Measurements from ENCODE around the gene PSMD2. TPM values are rescaled to one million over a fixed set of nuclear protein-coding genes. Genes with fewer than 3 reads are reported as not detected.
"Not testable (repeated sequence)": the region's sequence is repeated elsewhere in the genome, so short reads cannot be mapped to it uniquely, and the experiment has no call there.

Gene PSMD2
- total RNA-seq, 2 experiments from 2014 or later, result 309 to 314 TPM

DNA sequence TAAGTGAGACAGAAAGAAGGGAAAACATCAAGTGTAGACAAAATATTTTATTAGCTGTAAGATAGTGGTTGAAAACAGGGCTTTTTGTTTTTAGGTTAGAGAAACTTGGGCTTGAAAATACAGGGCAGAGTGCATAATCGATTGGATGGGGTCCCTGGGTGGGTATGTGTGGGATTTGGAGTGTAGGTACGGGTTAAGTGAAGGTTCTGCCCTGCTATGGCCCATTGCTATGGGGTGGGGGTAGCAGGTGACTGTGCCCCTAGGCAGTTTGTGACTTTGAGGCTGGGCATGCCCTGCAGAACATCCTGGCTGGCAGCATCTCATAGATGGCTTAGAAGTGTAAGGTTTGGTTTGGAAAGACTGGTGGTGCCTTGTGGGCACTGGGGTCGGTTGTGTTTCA, 34.7 kb downstream of the PSMD2 start:
- CTCF ChIA-PET, result no interaction called here
- POLR2A ChIA-PET, result no interaction called here

DNA sequence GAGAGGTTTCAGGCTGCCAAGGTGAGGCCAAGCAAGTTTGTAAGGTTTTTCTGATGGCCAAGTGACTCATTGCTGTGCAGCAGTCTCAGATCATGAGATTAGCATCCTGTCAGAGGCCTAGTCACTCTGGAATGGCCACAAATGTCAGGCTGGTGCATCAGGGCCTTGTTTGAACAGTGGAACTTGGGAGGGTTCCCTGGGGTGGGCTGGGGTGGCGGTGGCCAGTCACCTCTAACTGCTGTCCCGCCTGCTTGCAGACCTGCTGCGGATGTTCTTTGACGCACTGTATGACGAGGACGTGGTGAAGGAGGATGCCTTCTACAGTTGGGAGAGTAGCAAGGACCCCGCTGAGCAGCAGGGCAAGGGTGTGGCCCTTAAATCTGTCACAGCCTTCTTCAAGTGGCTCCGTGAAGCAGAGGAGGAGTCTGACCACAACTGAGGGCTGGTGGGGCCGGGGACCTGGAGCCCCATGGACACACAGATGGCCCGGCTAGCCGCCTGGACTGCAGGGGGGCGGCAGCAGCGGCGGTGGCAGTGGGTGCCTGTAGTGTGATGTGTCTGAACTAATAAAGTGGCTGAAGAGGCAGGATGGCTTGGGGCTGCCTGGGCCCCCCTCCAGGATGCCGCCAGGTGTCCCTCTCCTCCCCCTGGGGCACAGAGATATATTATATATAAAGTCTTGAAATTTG, 35.6 kb downstream of the PSMD2 start:
- CTCF ChIA-PET, result no interaction called here

DNA sequence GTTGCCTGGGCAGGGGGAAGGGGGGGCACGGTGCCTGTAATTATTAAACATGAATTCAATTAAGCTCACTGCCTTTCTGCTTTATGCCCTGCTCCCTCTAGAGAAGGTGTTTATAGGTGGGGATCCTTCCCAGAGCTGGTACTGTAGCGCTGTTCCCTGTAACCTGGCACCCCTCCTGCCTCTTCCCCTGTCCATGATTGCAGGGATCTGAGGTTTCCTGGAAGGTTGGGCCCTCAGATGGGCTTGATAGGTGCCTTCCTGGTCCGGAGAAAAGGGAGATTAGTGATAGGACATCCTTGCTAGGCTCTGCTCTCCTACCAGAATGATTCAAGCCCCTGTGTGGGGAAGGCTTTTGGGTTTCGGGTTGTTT, 36.2 kb downstream of the PSMD2 start:
- ChIA-PET CTCF (no interaction called here), POLR2A (interaction anchor here (0.9 kb wide), 1 partner anchor 18 kb away, joined by 3 read pairs; no protein-coding TSS in a partner anchor)

More for the DNA sequence above, 35.6 kb downstream of the PSMD2 start:
- POLR2A ChIA-PET, result interaction anchor here (0.9 kb wide), 1 partner anchor 19 kb away, joined by 3 read pairs; no protein-coding TSS in a partner anchor

DNA sequence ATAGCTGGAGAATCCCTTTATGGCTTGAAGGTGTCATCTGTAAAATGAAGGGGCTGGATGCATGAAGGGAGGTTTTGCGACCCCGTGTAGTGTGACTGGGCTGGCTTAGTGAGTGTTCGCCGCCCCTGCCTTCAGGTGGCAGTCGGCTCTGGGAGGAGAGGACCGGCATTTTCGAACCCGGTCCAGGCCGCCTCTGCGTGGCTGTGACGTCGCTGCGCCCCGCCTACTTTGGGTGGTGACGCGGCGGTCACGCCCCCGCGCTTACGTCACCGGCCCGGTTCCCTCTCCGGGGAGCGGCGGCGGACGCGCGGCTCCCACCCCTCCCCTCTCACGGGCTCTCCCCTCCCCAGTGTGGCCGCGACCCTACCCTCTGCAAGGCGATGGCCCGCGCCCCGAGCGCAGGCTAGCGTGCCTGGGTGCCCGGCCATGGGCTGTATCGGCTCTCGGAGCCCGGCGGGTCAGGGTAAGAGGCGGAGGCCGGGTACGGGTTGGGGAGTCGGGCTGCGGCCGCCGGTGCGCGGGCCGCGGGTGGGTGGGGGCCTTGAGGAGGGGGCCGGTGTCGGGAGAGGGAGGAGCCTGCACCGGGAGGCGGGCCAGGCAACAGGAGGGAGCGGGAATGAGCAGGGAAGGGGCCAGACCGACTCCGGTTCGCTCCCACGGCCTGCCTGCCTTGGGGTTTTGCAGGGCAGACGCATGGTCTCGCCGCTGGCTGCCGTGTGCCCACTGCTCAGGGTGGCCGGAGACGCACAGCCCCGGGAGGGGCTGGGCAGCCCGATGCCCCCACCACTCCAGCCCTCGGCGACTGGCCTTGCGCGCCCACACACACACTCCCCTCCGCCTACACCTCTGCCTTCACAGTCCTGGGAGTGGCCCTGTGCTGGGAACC, 36.9 kb downstream of the PSMD2 start:
- POLR2A ChIA-PET, result interaction anchor here (0.9 kb wide), 1 partner anchor 18 kb away, joined by 3 read pairs; no protein-coding TSS in a partner anchor
- CTCF ChIA-PET, result no interaction called here

DNA sequence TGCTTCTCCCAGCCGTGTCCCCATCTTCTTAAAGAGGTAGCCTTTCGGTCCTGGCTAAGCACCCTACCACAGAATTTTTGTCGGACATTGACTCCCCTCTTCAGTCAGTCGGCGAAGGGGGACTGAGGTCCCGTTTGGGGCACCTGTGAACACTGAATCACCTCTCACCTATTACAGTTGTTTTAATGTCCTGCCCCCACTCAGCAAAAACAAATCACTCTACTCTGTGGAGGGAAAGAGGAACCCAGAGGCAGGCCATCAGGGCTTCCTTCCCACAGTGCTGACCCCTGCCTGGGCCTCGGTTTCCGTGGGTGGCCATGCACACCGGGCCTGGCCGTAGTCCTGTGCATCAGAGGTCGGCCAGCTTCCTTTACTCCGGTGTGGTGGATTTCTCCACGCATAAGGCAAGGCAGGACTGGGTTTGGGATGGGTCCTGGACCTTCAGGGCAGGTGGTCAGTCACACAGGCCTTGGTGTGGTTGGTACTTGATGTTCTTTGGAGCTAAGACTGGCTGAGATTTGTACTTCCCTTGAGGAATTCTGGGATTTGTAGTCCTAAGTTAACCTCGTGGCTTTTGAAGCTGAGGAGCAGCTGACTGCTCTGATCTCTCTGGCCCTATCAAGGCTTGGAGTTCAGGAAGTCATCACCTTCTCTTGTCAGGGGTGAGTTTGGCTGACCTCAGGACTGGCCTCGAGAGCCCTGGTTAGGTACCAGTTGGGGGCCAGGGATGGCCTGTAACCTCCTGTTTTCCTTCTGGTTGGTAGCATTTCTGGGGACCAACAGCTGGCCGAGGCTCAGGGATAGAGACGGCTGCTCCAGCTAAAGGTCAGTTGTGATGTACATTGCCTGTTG, 37.7 kb downstream of the PSMD2 start:
- ChIA-PET POLR2A (interaction anchor here (0.6 to 0.7 kb wide), 2 partner anchors 27 to 163 kb away, joined by 3 read pairs; no protein-coding TSS in a partner anchor), CTCF (interaction anchor here (2.1 kb wide), 1 partner anchor 109 kb away, joined by 6 read pairs; no protein-coding TSS in a partner anchor)

DNA sequence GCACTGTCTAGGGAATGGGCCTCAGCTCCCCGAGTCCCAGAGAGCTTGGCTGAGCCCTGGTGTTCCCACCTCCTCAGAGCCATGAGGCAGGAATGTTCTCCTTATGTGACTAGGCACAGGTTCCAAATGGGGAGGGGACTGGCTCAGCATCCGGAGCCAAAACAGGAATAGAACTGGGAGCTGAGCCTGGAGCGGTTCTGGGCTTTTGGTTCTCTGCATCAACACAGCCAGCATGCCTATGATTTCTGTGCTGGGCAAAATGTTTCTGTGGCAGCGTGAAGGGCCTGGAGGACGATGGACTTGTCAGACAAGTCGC, 38.3 kb downstream of the PSMD2 start, which contains the start of gene FAM131A:
FAM131A (plus strand) TSS at position 202 of the 316 bp plus-strand sequence; CDS start at position 233, 31 bp downstream.
- ChIA-PET POLR2A (interaction anchor here (0.6 to 0.7 kb wide), 2 partner anchors 26 to 163 kb away, joined by 3 read pairs; no protein-coding TSS in a partner anchor), CTCF (interaction anchor here (2.1 kb wide), 1 partner anchor 110 kb away, joined by 6 read pairs; no protein-coding TSS in a partner anchor)

DNA sequence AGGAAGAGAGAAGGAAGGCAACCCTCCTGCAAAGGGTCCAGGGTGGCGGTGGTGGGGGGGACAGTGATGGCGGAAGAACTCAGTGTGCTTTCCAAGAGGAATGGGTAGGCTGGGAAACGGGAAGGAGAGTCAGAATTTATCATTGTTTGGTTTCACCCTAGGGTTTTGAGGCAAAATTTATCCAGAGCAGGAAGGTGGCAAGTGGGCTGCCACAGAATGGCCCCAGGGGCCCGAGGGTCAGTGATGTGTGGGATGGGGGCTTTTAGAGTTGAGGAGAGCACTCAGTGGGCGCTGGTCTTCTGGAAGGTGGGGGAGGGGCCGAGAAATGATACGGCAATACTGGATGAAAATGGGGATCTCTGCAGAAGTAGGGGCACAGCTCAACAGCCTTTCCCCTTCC, 38.9 kb downstream of the PSMD2 start:
- ChIA-PET CTCF (interaction anchor here (0.9 to 2.1 kb wide), 3 partner anchors 16 to 163 kb away, joined by 3 to 6 read pairs (median 3); no protein-coding TSS in a partner anchor), POLR2A (no interaction called here)

DNA sequence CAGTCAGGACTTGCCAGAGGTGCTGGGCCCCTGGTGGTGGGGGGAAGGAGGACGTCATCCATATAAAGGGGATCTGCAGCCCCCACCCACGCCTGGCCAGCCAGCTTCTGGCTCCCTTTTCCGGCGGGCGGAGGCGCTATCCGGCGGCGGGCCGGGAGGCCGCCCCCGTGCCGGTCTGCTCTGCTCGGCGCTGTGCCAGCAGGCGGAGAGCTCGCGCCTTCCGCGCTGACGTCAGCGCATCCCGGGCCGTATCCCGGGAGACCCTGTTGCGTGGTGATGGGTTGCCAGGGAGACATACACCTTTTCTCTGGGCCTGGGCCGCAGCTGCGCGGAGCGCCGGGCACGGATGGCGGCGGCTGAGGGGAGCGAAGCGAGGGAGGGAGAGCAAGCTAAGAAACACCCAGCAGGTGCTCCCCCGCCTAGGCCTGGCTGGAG, 39.5 kb downstream of the PSMD2 start:
- ChIA-PET CTCF (interaction anchor here (0.9 to 2.1 kb wide), 3 partner anchors 15 to 162 kb away, joined by 3 to 6 read pairs (median 3); no protein-coding TSS in a partner anchor), POLR2A (interaction anchor here (1.2 kb wide), 1 partner anchor 22 kb away, joined by 3 read pairs; no protein-coding TSS in a partner anchor)

DNA sequence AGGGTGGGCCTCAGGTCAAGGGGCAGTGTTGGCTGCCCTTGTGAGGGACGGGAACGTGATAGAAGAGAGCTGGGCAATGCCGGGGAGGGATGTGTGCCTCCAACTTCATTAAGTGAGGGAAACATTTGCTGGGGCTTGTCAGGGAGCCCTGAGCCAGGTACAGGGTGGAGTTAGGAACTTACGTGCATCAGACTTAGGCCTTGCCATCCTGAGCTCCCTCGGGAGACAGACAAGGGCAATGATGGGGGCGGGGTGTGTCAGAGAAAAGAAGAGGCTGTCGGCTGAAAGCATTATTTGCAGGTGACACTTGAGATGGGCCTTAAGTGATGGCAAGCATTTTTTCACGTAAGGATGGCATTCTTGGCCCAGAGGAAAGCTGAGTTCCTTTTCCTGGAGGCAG, 40.0 kb downstream of the PSMD2 start:
- ChIA-PET POLR2A (interaction anchor here (1.2 kb wide), 1 partner anchor 22 kb away, joined by 3 read pairs; no protein-coding TSS in a partner anchor), CTCF (interaction anchor here (0.9 to 2.1 kb wide), 3 partner anchors 15 to 162 kb away, joined by 3 to 6 read pairs (median 3); no protein-coding TSS in a partner anchor)

DNA sequence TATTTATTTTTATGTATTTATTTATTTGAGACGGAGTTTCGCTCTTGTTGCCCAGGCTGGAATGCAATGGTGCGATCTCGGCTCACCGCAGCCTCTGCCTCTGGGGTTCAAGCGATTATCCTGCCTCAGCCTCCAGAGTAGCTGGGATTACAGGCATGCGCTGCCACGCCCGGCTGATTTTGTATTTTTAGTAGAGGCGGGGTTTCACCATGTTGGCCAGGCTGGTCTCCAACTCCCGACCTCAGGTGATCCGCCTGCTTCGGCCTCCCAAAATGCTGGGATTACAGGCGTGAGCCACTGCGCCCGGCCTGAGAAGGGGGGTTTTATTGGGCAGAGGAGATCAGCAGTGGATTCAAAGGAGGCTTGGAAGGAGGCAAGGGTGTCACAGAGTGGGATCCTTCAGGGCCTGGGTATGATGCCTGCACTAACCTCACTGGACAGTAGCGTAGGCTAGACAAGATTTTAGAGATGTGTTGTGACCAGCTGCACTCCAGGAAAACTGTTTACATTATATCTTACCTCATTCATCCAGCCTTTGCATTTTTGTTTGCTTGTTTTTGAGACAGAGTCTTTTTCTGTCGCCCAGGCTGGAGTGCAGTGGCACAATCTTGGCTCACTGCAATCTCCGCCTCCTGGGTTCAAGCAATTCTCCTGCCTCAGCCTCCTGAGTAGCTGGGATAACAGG, 40.6 kb downstream of the PSMD2 start:
- POLR2A ChIA-PET, result interaction anchor here (1.2 kb wide), 1 partner anchor 21 kb away, joined by 3 read pairs; no protein-coding TSS in a partner anchor
- CTCF ChIA-PET, result not testable (repeated sequence)

DNA sequence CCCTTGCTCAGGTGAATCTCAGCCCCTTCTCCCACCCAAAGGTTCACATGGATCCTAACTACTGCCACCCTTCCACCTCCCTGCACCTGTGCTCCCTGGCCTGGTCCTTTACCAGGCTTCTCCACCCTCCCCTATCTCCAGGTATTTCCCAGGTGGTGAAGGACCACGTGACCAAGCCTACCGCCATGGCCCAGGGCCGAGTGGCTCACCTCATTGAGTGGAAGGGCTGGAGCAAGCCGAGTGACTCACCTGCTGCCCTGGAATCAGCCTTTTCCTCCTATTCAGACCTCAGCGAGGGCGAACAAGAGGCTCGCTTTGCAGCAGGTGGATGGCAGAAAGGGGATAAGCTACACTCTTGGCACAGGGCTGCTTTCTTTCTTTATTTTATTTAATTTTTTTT, 42.9 kb downstream of the PSMD2 start:
- POLR2A ChIA-PET, result no interaction called here
- CTCF ChIA-PET, result no interaction called here

DNA sequence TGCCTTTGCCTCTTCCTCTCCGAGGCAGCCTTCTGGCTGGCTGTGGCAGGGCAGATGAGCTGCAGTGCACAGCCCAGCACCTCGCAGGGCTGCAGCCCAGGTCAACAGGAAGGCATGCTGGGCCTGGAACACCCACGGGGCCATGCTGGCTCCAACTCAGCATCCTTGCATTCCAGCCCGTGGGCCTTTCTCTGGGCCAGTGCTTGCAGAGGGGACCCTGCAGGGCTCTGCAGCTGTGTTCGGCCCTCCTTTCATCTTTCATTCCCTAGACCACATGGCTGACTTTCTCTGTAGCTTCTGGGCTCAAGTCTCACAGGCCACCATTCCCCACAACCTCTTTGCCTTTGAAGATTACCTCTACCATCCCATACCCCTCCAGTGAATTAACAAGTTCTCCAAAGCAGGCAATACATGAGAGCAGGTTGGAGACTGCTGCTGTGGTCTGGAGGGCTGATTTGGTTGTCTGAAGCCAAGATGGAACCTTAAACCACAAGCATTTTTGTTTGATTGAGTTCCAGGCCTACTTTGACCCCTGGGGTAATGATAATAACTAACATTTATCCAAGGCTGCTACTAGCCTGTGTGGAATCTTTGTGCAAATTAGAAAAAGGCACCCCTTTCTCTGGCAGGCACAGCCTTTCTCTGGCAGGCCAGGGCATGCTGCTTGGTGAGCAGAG, 44.3 kb downstream of the PSMD2 start:
- POLR2A ChIA-PET, result no interaction called here

DNA sequence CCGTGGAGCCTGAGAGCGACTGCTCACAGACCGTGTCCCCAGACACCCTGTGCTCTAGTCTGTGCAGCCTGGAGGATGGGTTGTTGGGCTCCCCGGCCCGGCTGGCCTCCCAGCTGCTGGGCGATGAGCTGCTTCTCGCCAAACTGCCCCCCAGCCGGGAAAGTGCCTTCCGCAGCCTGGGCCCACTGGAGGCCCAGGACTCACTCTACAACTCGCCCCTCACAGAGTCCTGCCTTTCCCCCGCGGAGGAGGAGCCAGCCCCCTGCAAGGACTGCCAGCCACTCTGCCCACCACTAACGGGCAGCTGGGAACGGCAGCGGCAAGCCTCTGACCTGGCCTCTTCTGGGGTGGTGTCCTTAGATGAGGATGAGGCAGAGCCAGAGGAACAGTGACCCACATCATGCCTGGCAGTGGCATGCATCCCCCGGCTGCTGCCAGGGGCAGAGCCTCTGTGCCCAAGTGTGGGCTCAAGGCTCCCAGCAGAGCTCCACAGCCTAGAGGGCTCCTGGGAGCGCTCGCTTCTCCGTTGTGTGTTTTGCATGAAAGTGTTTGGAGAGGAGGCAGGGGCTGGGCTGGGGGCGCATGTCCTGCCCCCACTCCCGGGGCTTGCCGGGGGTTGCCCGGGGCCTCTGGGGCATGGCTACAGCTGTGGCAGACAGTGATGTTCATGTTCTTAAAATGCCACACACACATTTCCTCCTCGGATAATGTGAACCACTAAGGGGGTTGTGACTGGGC, 45.7 kb downstream of the PSMD2 start:
- CTCF ChIA-PET, result no interaction called here

More for the DNA sequence above, 44.3 kb downstream of the PSMD2 start:
- CTCF ChIA-PET, result no interaction called here

DNA sequence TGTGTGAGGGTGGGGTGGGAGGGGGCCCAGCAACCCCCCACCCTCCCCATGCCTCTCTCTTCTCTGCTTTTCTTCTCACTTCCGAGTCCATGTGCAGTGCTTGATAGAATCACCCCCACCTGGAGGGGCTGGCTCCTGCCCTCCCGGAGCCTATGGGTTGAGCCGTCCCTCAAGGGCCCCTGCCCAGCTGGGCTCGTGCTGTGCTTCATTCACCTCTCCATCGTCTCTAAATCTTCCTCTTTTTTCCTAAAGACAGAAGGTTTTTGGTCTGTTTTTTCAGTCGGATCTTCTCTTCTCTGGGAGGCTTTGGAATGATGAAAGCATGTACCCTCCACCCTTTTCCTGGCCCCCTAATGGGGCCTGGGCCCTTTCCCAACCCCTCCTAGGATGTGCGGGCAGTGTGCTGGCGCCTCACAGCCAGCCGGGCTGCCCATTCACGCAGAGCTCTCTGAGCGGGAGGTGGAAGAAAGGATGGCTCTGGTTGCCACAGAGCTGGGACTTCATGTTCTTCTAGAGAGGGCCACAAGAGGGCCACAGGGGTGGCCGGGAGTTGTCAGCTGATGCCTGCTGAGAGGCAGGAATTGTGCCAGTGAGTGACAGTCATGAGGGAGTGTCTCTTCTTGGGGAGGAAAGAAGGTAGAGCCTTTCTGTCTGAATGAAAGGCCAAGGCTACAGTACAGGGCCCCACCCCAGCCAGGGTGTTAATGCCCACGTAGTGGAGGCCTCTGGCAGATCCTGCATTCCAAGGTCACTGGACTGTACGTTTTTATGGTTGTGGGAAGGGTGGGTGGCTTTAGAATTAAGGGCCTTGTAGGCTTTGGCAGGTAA, 46.5 kb downstream of the PSMD2 start:
- CTCF ChIA-PET, result interaction anchor here (0.6 kb wide), 1 partner anchor 10 kb away, joined by 3 read pairs; no protein-coding TSS in a partner anchor
- POLR2A ChIA-PET, result no interaction called here

More for the DNA sequence above, 45.7 kb downstream of the PSMD2 start:
- POLR2A ChIA-PET, result interaction anchor here (0.6 kb wide), 1 partner anchor 486 kb away, joined by 4 read pairs; no protein-coding TSS in a partner anchor

DNA sequence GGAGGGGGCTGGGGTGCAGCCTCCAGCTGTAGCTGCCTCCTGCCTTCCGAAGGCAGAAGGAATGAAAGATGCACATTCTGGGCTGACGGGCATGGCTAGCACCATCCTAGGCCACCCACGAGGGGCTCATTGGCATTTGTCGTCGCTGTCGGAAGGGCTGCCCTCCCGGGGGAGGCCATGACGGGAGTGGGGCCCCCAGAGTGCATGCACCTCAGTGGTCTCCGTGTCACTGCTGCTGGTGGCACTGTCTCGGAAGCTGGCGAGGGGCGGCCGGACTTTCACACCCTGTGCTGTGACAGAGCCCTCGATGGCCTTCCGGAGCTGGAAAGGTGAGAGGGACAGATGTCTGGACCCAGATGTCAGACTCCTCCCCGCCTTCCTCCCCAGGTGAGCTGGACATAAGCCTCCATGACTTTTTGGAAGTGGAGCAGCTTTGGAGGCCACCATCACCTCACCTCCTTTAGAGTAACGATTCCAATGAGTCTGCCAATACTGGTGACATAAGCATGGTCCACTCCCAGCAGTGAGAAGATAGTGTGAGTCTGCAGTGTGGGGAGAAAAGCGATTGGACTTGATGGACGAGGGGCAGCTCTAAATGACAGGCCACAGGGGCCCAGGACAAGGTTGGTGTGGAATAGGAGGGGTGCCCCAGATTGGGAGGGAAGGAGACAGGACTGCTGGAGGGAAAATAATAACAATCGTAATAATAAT, 47.6 kb downstream of the PSMD2 start:
- CTCF ChIA-PET, result interaction anchor here (1.1 kb wide), 1 partner anchor 12 kb away, joined by 3 read pairs; no protein-coding TSS in a partner anchor
- POLR2A ChIA-PET, result no interaction called here
